HG03097 (cell line): Measurements from ENCODE around the gene C6orf47.

Experiments
- ATAC-seq: cut with Tn5 transposase; IDR thresholded peaks from one replicate; pipeline ENCODE4 v1.9.1; 2021; ENCODE audit not compliant: unreplicated experiment, low FRiP score

The C6orf47 gene

GRCh38 chr6:31615748-31616147 lies 44.8 kb downstream of the C6orf47 start:
- no peak for ATAC-seq

GRCh38 chr6:31614684-31615578 lies 45.6 kb downstream of the C6orf47 start, which contains the start of gene AIF1:
Gene AIF1 (plus strand): TSS chr6:31615234. CDS start chr6:31615330, 96 bp downstream.
- ATAC-seq, result no peak

- ATAC-seq, result no peak
Measured at GRCh38 chr6:31614075-31614619, 46.4 kb downstream of the C6orf47 start.

- no peak for ATAC-seq
Measured at GRCh38 chr6:31610968-31611367, 49.6 kb downstream of the C6orf47 start.

GRCh38 chr6:31609519-31610406 lies 50.8 kb downstream of the C6orf47 start:
- no peak for ATAC-seq
